ENCODE measurements around the gene DNAAF9.

The DNAAF9 gene

DNA sequence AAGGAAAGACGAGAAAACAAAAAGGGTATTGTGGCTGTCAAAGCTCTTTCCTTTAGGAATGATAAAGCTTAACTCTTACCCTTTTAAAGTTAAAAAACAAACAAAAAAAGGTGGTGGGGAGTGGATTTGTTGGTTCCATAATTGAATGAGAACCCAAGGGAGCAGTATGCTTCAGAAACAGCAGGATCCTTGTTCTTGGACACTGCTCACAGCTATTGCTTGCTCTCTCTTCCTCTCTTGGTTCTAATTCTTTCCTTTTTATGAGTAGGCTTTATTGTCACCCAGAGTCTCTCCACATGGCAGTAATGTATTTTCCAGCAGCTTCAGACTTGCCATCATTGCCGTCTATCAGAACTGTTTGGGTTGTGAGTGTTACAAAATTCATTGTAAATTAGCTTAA lies 44.7 kb upstream of the DNAAF9 start:
- H3K27ac ChIP-seq (ENCODE audit: low read length, poor library complexity, severe bottlenecking), result no peak overlapping the region
- no peak overlapping the region for H3K4me3 ChIP-seq (ENCODE audit: insufficient read depth in 1 of 2, low read depth in 1 of 2, low read length in 2 of 2)
- no CpG with 5 or more reads among the region's 2 CpGs for WGBS
- peaks cover 24 to 45% of the 10 kb centered on the region in 2 experiments for H3K27me3 ChIP-seq (ENCODE audit: control insufficient read depth in 1 of 2, insufficient read depth in 1 of 2, low read length in 2 of 2)
- no peak for DNase-seq
- no peak overlapping the region for H3K4ac ChIP-seq (ENCODE audit: low read depth in 1 of 2, low read length in 2 of 2)
- no peak overlapping the region for H2BK5ac ChIP-seq (ENCODE audit: low read depth, low read length, poor library complexity, severe bottlenecking)
- no peaks in the 10 kb centered on the region for H3K36me3 ChIP-seq (ENCODE audit: control insufficient read depth in 1 of 2, insufficient read depth in 2 of 2, low read depth in 1 of 2, low read length in 2 of 2)
- H3K79me1 ChIP-seq (replicated peaks; ENCODE audit: low read length, poor library complexity, severe bottlenecking), result no peaks in the 10 kb centered on the region
- H3K14ac ChIP-seq (ENCODE audit: low read length in 2 of 2), result no peak overlapping the region
- H2BK120ac ChIP-seq (ENCODE audit: low read depth, low read length), result no peak overlapping the region
- no peak overlapping the region for H2AFZ ChIP-seq (ENCODE audit: low read depth, low read length)
- no peaks in the 10 kb centered on the region for H3K4me1 ChIP-seq (ENCODE audit: control insufficient read depth, insufficient read depth, low read depth, low read length)
- no peak overlapping the region for H3K18ac ChIP-seq (ENCODE audit: low read depth in 1 of 2, low read length in 2 of 2)
- no peak overlapping the region for H3K9ac ChIP-seq (ENCODE audit: low read length)
- H2BK15ac ChIP-seq (ENCODE audit: low read depth, poor library complexity, severe bottlenecking), result no peak overlapping the region
- H2AK5ac ChIP-seq (ENCODE audit: low read length, severe bottlenecking), result no peak overlapping the region
- no peak overlapping the region for H4K8ac ChIP-seq (ENCODE audit: low read length)
- H3K23ac ChIP-seq (ENCODE audit: low read length in 2 of 2), result no peak overlapping the region
- no peak overlapping the region for H3K4me2 ChIP-seq (ENCODE audit: low read length, poor library complexity, severe bottlenecking)
- no peaks in the 10 kb centered on the region for H3K9me3 ChIP-seq (ENCODE audit: control insufficient read depth, low read length)
- H4K91ac ChIP-seq (ENCODE audit: low read length), result no peak overlapping the region
- H2BK12ac ChIP-seq (ENCODE audit: low read length in 2 of 2), result no peak overlapping the region

DNA sequence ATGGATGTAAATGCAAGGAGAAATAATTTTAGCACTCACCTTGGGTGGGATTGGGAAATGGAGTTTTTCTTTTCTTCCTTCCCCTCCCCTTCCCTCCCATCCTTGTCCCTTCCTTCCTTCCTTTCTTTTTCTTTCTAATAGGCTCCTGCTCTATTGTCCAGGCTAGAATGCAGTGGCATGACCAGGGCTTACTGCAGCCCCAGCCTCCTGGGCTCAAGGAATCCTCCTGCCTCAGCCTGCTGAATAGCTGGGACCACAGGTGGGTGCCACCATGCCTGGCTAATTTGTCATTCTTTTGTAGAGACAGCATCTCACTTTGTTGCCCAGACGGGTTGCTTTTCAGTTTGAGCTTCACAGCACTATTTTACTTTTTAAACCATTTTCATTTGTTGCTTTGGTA lies 41.9 kb upstream of the DNAAF9 start:
- Histone ChIP-seq H2BK12ac (ENCODE audit: low read length in 2 of 2) (no peak overlapping the region), H4K91ac (ENCODE audit: low read length) (no peak overlapping the region), H4K8ac (ENCODE audit: low read length) (no peak overlapping the region), H3K23ac (ENCODE audit: low read length in 2 of 2) (no peak overlapping the region), H3K4me3 (ENCODE audit: insufficient read depth in 1 of 2, low read depth in 1 of 2, low read length in 2 of 2) (no peak overlapping the region), H3K4ac (ENCODE audit: low read depth in 1 of 2, low read length in 2 of 2) (no peak overlapping the region), H2BK5ac (ENCODE audit: low read depth, low read length, poor library complexity, severe bottlenecking) (no peak overlapping the region), H3K36me3 (ENCODE audit: control insufficient read depth in 1 of 2, insufficient read depth in 2 of 2, low read depth in 1 of 2, low read length in 2 of 2) (no peaks in the 10 kb centered on the region), H2AK5ac (ENCODE audit: low read length, severe bottlenecking) (no peak overlapping the region), H3K27ac (ENCODE audit: low read length, poor library complexity, severe bottlenecking) (no peak overlapping the region), H3K27me3 (ENCODE audit: control insufficient read depth in 1 of 2, insufficient read depth in 1 of 2, low read length in 2 of 2) (peaks cover 11 to 38% of the 10 kb centered on the region in 2 experiments), H3K9me3 (ENCODE audit: control insufficient read depth, low read length) (no peaks in the 10 kb centered on the region), H3K9ac (ENCODE audit: low read length) (no peak overlapping the region), H3K4me2 (ENCODE audit: low read length, poor library complexity, severe bottlenecking) (no peak overlapping the region), H3K18ac (ENCODE audit: low read depth in 1 of 2, low read length in 2 of 2) (no peak overlapping the region), H3K79me1 (replicated peaks; ENCODE audit: low read length, poor library complexity, severe bottlenecking) (no peaks in the 10 kb centered on the region), H3K14ac (ENCODE audit: low read length in 2 of 2) (no peak overlapping the region), H2BK120ac (ENCODE audit: low read depth, low read length) (no peak overlapping the region), H2AFZ (ENCODE audit: low read depth, low read length) (no peak overlapping the region), H3K4me1 (ENCODE audit: control insufficient read depth, insufficient read depth, low read depth, low read length) (no peaks in the 10 kb centered on the region), H2BK15ac (ENCODE audit: low read depth, poor library complexity, severe bottlenecking) (no peak overlapping the region)
- no peak for DNase-seq
- no CpG with 5 or more reads among the region's 1 CpG for WGBS

DNA sequence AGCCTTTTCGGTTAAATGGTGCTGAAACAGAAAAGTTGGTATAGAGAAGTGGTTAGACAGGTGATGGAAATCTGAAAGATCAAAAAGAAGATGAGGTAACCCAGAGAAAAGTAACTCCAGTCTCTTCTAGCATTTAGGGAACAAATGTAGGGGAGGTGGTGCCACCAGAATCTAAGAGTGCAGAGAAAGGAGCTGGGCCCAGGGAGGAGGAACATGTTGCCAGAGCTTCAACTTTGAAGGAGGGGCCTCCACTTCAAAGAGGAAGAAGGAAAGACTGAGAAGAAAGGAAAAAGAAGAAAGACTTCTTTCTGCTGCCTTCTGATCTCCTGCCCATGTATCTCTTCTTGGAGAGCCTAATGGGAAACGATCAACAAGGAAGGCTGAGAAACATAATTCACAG lies 39.9 kb upstream of the DNAAF9 start:
- H4K91ac ChIP-seq (ENCODE audit: low read length), result no peak overlapping the region
- no peak overlapping the region for H2AFZ ChIP-seq (ENCODE audit: low read depth, low read length)
- no peak overlapping the region for H3K4me2 ChIP-seq (ENCODE audit: low read length, poor library complexity, severe bottlenecking)
- no peak overlapping the region for H3K18ac ChIP-seq (ENCODE audit: low read depth in 1 of 2, low read length in 2 of 2)
- H3K23ac ChIP-seq (ENCODE audit: low read length in 2 of 2), result no peak overlapping the region
- H4K8ac ChIP-seq (ENCODE audit: low read length), result no peak overlapping the region
- H3K27me3 ChIP-seq (ENCODE audit: control insufficient read depth in 1 of 2, insufficient read depth in 1 of 2, low read length in 2 of 2), result peaks cover 1 to 27% of the 10 kb centered on the region in 2 experiments
- DNase-seq, result no peak
- WGBS, result 90% methylated on average over 1 of the region's 2 CpGs
- H3K9me3 ChIP-seq (ENCODE audit: control insufficient read depth, low read length), result no peaks in the 10 kb centered on the region
- no peak overlapping the region for H2BK15ac ChIP-seq (ENCODE audit: low read depth, poor library complexity, severe bottlenecking)
- H3K9ac ChIP-seq (ENCODE audit: low read length), result no peak overlapping the region
- no peaks in the 10 kb centered on the region for H3K79me1 ChIP-seq (replicated peaks; ENCODE audit: low read length, poor library complexity, severe bottlenecking)
- H2BK5ac ChIP-seq (ENCODE audit: low read depth, low read length, poor library complexity, severe bottlenecking), result no peak overlapping the region
- H2AK5ac ChIP-seq (ENCODE audit: low read length, severe bottlenecking), result no peak overlapping the region
- no peak overlapping the region for H3K27ac ChIP-seq (ENCODE audit: low read length, poor library complexity, severe bottlenecking)
- H2BK12ac ChIP-seq (ENCODE audit: low read length in 2 of 2), result no peak overlapping the region
- no peaks in the 10 kb centered on the region for H3K4me1 ChIP-seq (ENCODE audit: control insufficient read depth, insufficient read depth, low read depth, low read length)
- no peak overlapping the region for H3K4me3 ChIP-seq (ENCODE audit: insufficient read depth in 1 of 2, low read depth in 1 of 2, low read length in 2 of 2)
- H3K14ac ChIP-seq (ENCODE audit: low read length in 2 of 2), result no peak overlapping the region
- no peak overlapping the region for H2BK120ac ChIP-seq (ENCODE audit: low read depth, low read length)
- H3K4ac ChIP-seq (ENCODE audit: low read depth in 1 of 2, low read length in 2 of 2), result no peak overlapping the region
- no peaks in the 10 kb centered on the region for H3K36me3 ChIP-seq (ENCODE audit: control insufficient read depth in 1 of 2, insufficient read depth in 2 of 2, low read depth in 1 of 2, low read length in 2 of 2)

DNA sequence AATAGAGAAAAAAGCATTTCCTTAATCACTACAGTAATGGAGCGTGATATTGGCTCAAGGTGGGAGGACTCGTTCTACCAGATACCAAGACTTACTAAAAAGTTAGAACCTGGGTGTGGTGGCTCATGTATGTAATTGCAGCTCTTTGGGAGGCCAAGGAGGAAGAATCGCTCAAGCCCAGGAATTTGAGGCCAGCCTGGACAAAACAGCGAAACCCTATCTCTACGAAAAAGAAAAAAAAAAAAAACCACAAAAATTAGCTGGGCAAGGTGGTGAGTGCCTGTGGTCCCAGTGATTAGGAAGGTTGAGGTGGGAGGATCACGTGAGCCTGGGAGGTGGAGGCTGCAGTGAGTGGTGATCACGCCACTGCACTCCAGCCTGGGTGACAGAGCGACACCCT lies 39.3 kb upstream of the DNAAF9 start:
- no peaks in the 10 kb centered on the region for H3K9me3 ChIP-seq (ENCODE audit: control insufficient read depth, low read length)
- H3K36me3 ChIP-seq (ENCODE audit: control insufficient read depth in 1 of 2, insufficient read depth in 2 of 2, low read depth in 1 of 2, low read length in 2 of 2), result no peaks in the 10 kb centered on the region
- H2BK12ac ChIP-seq (ENCODE audit: low read length in 2 of 2), result no peak overlapping the region
- no peak overlapping the region for H2BK5ac ChIP-seq (ENCODE audit: low read depth, low read length, poor library complexity, severe bottlenecking)
- H3K4me2 ChIP-seq (ENCODE audit: low read length, poor library complexity, severe bottlenecking), result no peak overlapping the region
- H4K91ac ChIP-seq (ENCODE audit: low read length), result no peak overlapping the region
- H4K8ac ChIP-seq (ENCODE audit: low read length), result no peak overlapping the region
- no peak overlapping the region for H3K23ac ChIP-seq (ENCODE audit: low read length in 2 of 2)
- H3K27ac ChIP-seq (ENCODE audit: low read length, poor library complexity, severe bottlenecking), result no peak overlapping the region
- H3K4ac ChIP-seq (ENCODE audit: low read depth in 1 of 2, low read length in 2 of 2), result no peak overlapping the region
- no peak overlapping the region for H2BK120ac ChIP-seq (ENCODE audit: low read depth, low read length)
- H3K14ac ChIP-seq (ENCODE audit: low read length in 2 of 2), result no peak overlapping the region
- 38% methylated on average over 1 of the region's 8 CpGs for WGBS
- no peak for DNase-seq
- H3K4me1 ChIP-seq (ENCODE audit: control insufficient read depth, insufficient read depth, low read depth, low read length), result no peaks in the 10 kb centered on the region
- no peak overlapping the region for H2AFZ ChIP-seq (ENCODE audit: low read depth, low read length)
- peaks cover 0 to 23% of the 10 kb centered on the region in 2 experiments for H3K27me3 ChIP-seq (ENCODE audit: control insufficient read depth in 1 of 2, insufficient read depth in 1 of 2, low read length in 2 of 2)
- H2BK15ac ChIP-seq (ENCODE audit: low read depth, poor library complexity, severe bottlenecking), result no peak overlapping the region
- H2AK5ac ChIP-seq (ENCODE audit: low read length, severe bottlenecking), result no peak overlapping the region
- no peak overlapping the region for H3K9ac ChIP-seq (ENCODE audit: low read length)
- no peak overlapping the region for H3K4me3 ChIP-seq (ENCODE audit: insufficient read depth in 1 of 2, low read depth in 1 of 2, low read length in 2 of 2)
- no peak overlapping the region for H3K18ac ChIP-seq (ENCODE audit: low read depth in 1 of 2, low read length in 2 of 2)
- no peaks in the 10 kb centered on the region for H3K79me1 ChIP-seq (replicated peaks; ENCODE audit: low read length, poor library complexity, severe bottlenecking)
